Natural killer cell (primary cell): Measurements from ENCODE around the gene ISX. TPM values are rescaled to one million over a fixed set of nuclear protein-coding genes. Genes with fewer than 3 reads are reported as not detected.

ENCODE experiments used
- ATAC-seq, 3 donors: fragments of 150-1000 bp in 2 of 3; fragments of 200-7000 bp in 1 of 3; cut with Tn5 transposase; 1 replicate in 1 of 3; 2 replicates in 2 of 3; pipeline ENCODE4 v1.10.0; 2021; ENCODE audit warnings: mild to moderate bottlenecking in 2 of 3, moderate library complexity in 2 of 3
- DNase-seq, 2 donors: peaks; one replicate each; pipeline versions ENCODE4 v3.0.0 to v3.0.0-alpha.2; 2013 to 2021; ENCODE audit warnings: mixed read lengths in 1 of 2
- H3K27ac ChIP-seq: one replicate; pipeline ENCODE4 v1.5.1; 2013; ENCODE audit warnings: mild to moderate bottlenecking, low read length
- H3K27me3 ChIP-seq: one replicate; pipeline ENCODE4 v1.6.1; 2013; ENCODE audit warnings: low read length; ENCODE audit not compliant: control insufficient read depth, insufficient read depth
- H3K36me3 ChIP-seq: one replicate; pipeline ENCODE4 v1.6.1; 2013; ENCODE audit warnings: low read length; ENCODE audit not compliant: control insufficient read depth, insufficient read depth
- H3K4me1 ChIP-seq: one replicate; pipeline ENCODE4 v1.6.1; 2013; ENCODE audit warnings: low read length; ENCODE audit not compliant: control insufficient read depth, insufficient read depth
- H3K4me3 ChIP-seq: one replicate; pipeline ENCODE4 v1.5.1; 2013; ENCODE audit warnings: low read length
- H3K9me3 ChIP-seq: one replicate; pipeline ENCODE4 v1.6.1; 2013; ENCODE audit warnings: low read length; ENCODE audit not compliant: control insufficient read depth, insufficient read depth
- H3K27ac Mint-ChIP-seq, 2 donors: one replicate each; pipeline ENCODE4 v1.8.0; 2022; ENCODE audit warnings: mild to moderate bottlenecking in 2 of 2, mixed read lengths in 2 of 2, moderate library complexity in 1 of 2
- H3K27me3 Mint-ChIP-seq, 2 donors: one replicate each; pipeline ENCODE4 v1.8.0; 2022; ENCODE audit warnings: low read depth in 2 of 2, mixed read lengths in 2 of 2
- H3K36me3 Mint-ChIP-seq: one replicate; pipeline ENCODE4 v1.8.0; 2022; ENCODE audit warnings: mixed read lengths
- H3K4me1 Mint-ChIP-seq, 2 donors: one replicate each; pipeline ENCODE4 v1.8.0; 2022; ENCODE audit warnings: mixed read lengths in 2 of 2
- H3K4me3 Mint-ChIP-seq: one replicate; pipeline ENCODE4 v1.8.0; 2022; ENCODE audit warnings: mild to moderate bottlenecking, moderate library complexity, mixed read lengths
- H3K9me3 Mint-ChIP-seq, 2 donors: one replicate each; pipeline ENCODE4 v1.8.0; 2022; ENCODE audit warnings: mixed read lengths in 2 of 2
- WGBS: methylation state at CpG from one replicate; pipeline ENCODE4 v1.1.7; 2013; ENCODE audit warnings: missing lambda C conversion rate; ENCODE audit not compliant: insufficient coverage; 5-methylcytosine and 5-hydroxymethylcytosine counted together
- intact Hi-C: fragments of 100-400 bp; cut with micrococcal nuclease; formaldehyde crosslinking; loops from one replicate; pipeline ENCODE4 v1.14.2; 2022
- total RNA-seq, 4 donors: library from RNA; stranded (reverse); fragments of 120-200 nt in 1 of 4; gene quantifications; one replicate each; pipeline versions ENCODE4 v1.2.3 to v1.2.4, GENCODE V29; 2013 to 2022
- TF ChIP-seq, protein P1 (sequence below): fragments of 200-600 bp; IDR thresholded peaks from one replicate; pipeline ENCODE4 v1.8.0; 2022; ENCODE audit warnings: antibody characterized with exemption

Gene ISX
- total RNA-seq, 3 donors from 2014 or later (not counting 1 experiment from before 2014, with no cell fraction given) = not detected

DNA sequence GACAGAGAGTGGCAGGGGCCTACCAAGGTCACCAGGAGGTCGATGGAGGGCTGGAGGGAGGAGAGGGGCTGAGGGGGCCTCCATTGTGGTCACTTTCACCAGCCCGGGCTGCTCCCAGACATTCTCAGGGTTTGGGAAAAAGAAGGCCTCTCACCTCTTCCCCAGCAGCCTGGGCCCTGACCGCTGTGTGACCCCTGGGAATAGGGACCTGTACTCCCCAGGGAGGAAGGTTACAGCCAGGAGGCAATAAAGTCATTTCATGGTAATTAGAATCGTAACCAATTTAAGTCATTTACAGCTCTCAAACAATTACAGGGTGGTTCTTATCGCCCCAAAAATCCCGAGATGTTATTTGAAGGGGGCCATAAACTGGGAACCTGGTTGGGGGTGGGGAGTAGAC lies 37.8 kb downstream of the ISX start:
- Mint-ChIP-seq H3K27ac (no peak overlapping the region), H3K4me3 (no peak overlapping the region), H3K4me1 (no peaks in the 10 kb centered on the region), H3K27me3 (peaks cover 6 to 14% of the 10 kb centered on the region in 2 donors), H3K36me3 (no peaks in the 10 kb centered on the region), H3K9me3 (no peaks in the 10 kb centered on the region)
- intact Hi-C loops = no loop called here
- ATAC-seq = no peak
- peaks cover 2% of the 10 kb centered on the region for H3K27me3 ChIP-seq
- H3K4me3 ChIP-seq = no peak overlapping the region
- H3K9me3 ChIP-seq = no peaks in the 10 kb centered on the region
- no peak overlapping the region for H3K27ac ChIP-seq
- WGBS = 61% methylated on average over 5 of the region's 6 CpGs
- H3K36me3 ChIP-seq = no peaks in the 10 kb centered on the region
- no peak for DNase-seq
- no peaks in the 10 kb centered on the region for H3K4me1 ChIP-seq
- TF ChIP-seq, protein P1, sequence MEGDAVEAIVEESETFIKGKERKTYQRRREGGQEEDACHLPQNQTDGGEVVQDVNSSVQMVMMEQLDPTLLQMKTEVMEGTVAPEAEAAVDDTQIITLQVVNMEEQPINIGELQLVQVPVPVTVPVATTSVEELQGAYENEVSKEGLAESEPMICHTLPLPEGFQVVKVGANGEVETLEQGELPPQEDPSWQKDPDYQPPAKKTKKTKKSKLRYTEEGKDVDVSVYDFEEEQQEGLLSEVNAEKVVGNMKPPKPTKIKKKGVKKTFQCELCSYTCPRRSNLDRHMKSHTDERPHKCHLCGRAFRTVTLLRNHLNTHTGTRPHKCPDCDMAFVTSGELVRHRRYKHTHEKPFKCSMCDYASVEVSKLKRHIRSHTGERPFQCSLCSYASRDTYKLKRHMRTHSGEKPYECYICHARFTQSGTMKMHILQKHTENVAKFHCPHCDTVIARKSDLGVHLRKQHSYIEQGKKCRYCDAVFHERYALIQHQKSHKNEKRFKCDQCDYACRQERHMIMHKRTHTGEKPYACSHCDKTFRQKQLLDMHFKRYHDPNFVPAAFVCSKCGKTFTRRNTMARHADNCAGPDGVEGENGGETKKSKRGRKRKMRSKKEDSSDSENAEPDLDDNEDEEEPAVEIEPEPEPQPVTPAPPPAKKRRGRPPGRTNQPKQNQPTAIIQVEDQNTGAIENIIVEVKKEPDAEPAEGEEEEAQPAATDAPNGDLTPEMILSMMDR = no peak

DNA sequence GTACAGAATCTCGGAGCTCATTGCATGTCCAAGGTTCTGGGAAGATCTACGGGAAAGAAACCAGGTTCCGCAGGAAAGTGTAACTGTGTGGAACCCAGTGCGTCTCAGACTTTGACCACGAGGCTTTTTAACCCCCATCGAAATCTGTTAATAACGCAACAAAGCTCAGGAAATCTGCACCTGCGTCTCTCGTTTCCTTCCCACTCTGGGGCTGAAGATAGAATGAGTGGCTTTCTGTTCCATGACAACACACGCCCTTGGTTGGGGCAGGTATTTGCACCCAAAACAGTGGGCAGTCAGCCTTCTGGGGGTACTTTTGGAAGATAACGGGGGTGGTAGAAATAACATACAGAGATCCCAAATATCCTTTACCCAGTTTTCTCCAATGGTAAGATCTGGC lies 38.5 kb downstream of the ISX start:
- no peaks in the 10 kb centered on the region for H3K4me1 Mint-ChIP-seq
- TF ChIP-seq, protein P1 = no peak
- H3K9me3 Mint-ChIP-seq = no peaks in the 10 kb centered on the region
- no peak overlapping the region for H3K4me3 Mint-ChIP-seq
- intact Hi-C loops = no loop called here
- H3K4me1 ChIP-seq = no peaks in the 10 kb centered on the region
- ATAC-seq = no peak
- H3K27me3 Mint-ChIP-seq = peaks cover 10 to 21% of the 10 kb centered on the region in 2 donors
- H3K27ac ChIP-seq = no peak overlapping the region
- no peak overlapping the region for H3K27ac Mint-ChIP-seq
- WGBS = 42% methylated on average over 10 of the region's 11 CpGs
- no peaks in the 10 kb centered on the region for H3K36me3 ChIP-seq
- DNase-seq = no peak
- no peaks in the 10 kb centered on the region for H3K27me3 ChIP-seq
- no peaks in the 10 kb centered on the region for H3K9me3 ChIP-seq
- no peaks in the 10 kb centered on the region for H3K36me3 Mint-ChIP-seq
- no peak overlapping the region for H3K4me3 ChIP-seq

DNA sequence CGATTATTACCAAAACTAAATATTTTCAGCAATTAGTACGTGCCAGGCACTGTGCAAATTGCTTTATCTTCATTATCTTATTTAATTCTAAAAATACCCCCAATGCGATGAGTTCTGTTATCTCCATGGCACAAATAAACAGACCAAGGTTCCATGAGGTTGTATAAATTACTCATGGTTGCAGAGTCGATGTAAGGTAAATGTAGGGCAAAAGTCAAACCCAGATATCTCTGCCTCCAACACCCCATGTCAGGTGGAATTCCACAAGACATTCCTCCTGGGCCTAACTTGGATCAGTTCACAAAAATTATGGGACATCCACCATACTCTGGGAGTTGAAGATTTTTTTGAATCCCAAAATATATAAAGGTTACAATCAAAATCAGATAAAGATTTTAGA lies 43.7 kb downstream of the ISX start:
- 67% methylated on average over 3 of the region's 4 CpGs for WGBS
- no peak overlapping the region for H3K27ac ChIP-seq
- no peaks in the 10 kb centered on the region for H3K27me3 ChIP-seq
- ATAC-seq = no peak
- no peak overlapping the region for H3K4me3 Mint-ChIP-seq
- TF ChIP-seq, protein P1 = no peak
- no peak overlapping the region for H3K4me3 ChIP-seq
- DNase-seq = no peak
- no peaks in the 10 kb centered on the region for H3K4me1 Mint-ChIP-seq
- H3K36me3 Mint-ChIP-seq = no peaks in the 10 kb centered on the region
- H3K9me3 ChIP-seq = no peaks in the 10 kb centered on the region
- H3K4me1 ChIP-seq = no peaks in the 10 kb centered on the region
- intact Hi-C loops = no loop called here
- peaks cover 10 to 25% of the 10 kb centered on the region in 2 donors for H3K27me3 Mint-ChIP-seq
- H3K27ac Mint-ChIP-seq = no peak overlapping the region
- H3K36me3 ChIP-seq = no peaks in the 10 kb centered on the region
- no peaks in the 10 kb centered on the region for H3K9me3 Mint-ChIP-seq

DNA sequence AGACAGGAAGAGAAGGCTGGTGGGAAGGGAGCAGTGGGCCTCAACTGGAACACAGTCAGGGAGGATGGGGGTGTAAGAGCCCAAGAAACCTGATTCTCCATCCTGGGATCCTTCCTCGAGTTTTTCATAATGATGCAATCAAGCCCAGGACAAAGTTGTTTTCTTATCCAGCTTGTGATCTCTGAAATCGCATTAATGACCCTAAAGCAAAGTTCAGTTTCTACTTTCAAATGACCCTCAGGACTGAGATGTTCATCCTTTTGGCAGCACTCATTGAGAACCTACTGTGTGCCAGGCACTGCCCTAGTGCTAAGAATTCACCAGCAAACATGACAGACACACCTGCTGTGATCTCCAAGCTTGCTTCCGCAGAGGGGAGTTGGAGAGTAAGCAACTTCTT lies 45.3 kb downstream of the ISX start:
- H3K36me3 Mint-ChIP-seq = no peaks in the 10 kb centered on the region
- 77% methylated on average over 3 of the region's 3 CpGs for WGBS

More for the DNA sequence above, 45.3 kb downstream of the ISX start:
- Mint-ChIP-seq H3K4me1 (no peaks in the 10 kb centered on the region), H3K4me3 (no peak overlapping the region), H3K27ac (no peak overlapping the region), H3K27me3 (peaks cover 10 to 25% of the 10 kb centered on the region in 2 donors), H3K9me3 (no peaks in the 10 kb centered on the region)
- intact Hi-C loops = no loop called here
- TF ChIP-seq, protein P1 = no peak
- Histone ChIP-seq H3K27ac (no peak overlapping the region), H3K27me3 (no peaks in the 10 kb centered on the region), H3K9me3 (no peaks in the 10 kb centered on the region), H3K4me1 (no peaks in the 10 kb centered on the region), H3K4me3 (no peak overlapping the region), H3K36me3 (no peaks in the 10 kb centered on the region)
- DNase-seq (no peak), ATAC-seq (no peak)
